ENCODE measurements around the gene LRRC18. TPM values are rescaled to one million over a fixed set of nuclear protein-coding genes. Genes with fewer than 3 reads are reported as not detected.

The LRRC18 gene
- total RNA-seq, 1 experiment from 2014 or later: not detected

GRCh38 chr10:48946332-48946731 lies 6.7 kb upstream of the LRRC18 start:
- peaks cover 2% of the 10 kb centered on the region for H3K27me3 Mint-ChIP-seq (ENCODE audit: low read depth)
- H3K4me1 Mint-ChIP-seq: peaks cover 0 to 4% of the 10 kb centered on the region in 2 experiments; a peak in 2 of 4 replicates
- Histone ChIP-seq H3K18ac (ENCODE audit: insufficient read length, low read depth, low read length) (no peak overlapping the region), H2BK12ac (ENCODE audit: insufficient read length, low read depth, low read length) (no peak overlapping the region), H3K79me2 (ENCODE audit: insufficient read depth, low read length) (no peaks in the 10 kb centered on the region), H2AFZ (ENCODE audit: low read length) (no peak overlapping the region), H3K23ac (ENCODE audit: insufficient read length, low read depth, low read length) (no peak overlapping the region), H3K14ac (ENCODE audit: insufficient read depth, low read length) (no peak overlapping the region), H3K4me1 (ENCODE audit: insufficient read depth, low read length) (no peaks in the 10 kb centered on the region), H3K9me3 (ENCODE audit: control insufficient read depth, low read depth, low read length) (no peaks in the 10 kb centered on the region), H4K91ac (ENCODE audit: insufficient read length, low read depth, low read length) (no peak overlapping the region), H4K8ac (replicated peaks; ENCODE audit: insufficient read length, low read depth, low read length) (no peak overlapping the region), H2BK20ac (ENCODE audit: low read depth, low read length, poor library complexity, severe bottlenecking) (no peak overlapping the region), H3T11ph (ENCODE audit: low read length) (no peak overlapping the region), H3K79me1 (ENCODE audit: insufficient read depth, low read depth, low read length, poor library complexity, severe bottlenecking) (no peaks in the 10 kb centered on the region), H3K56ac (ENCODE audit: insufficient read length, low read depth, low read length) (no peak overlapping the region), H3K27ac (ENCODE audit: insufficient read length, low read depth, low read length) (no peak overlapping the region), H3K9ac (ENCODE audit: extremely low read depth, insufficient read length, low read length) (no peak overlapping the region), H2BK5ac (ENCODE audit: insufficient read length, low read length) (no peak overlapping the region), H2BK120ac (ENCODE audit: low read depth, low read length, poor library complexity, severe bottlenecking) (no peak overlapping the region), H4K5ac (ENCODE audit: insufficient read length, low read depth, low read length) (no peak overlapping the region), H3K4ac (ENCODE audit: low read depth, low read length) (no peak overlapping the region), H2BK15ac (ENCODE audit: low read depth, low read length) (no peak overlapping the region), H2AK5ac (ENCODE audit: insufficient read length, low read length) (no peak overlapping the region), H3K4me2 (ENCODE audit: insufficient read depth, insufficient read length, low read length) (no peak overlapping the region), H4K20me1 (ENCODE audit: control insufficient read depth, insufficient read depth, insufficient read length) (peaks cover 3% of the 10 kb centered on the region), H3K23me2 (ENCODE audit: insufficient read length, low read depth, low read length, poor library complexity, severe bottlenecking) (peaks cover 3% of the 10 kb centered on the region), H3K27me3 (ENCODE audit: insufficient read depth, low read length) (no peaks in the 10 kb centered on the region)
- no peak overlapping the region for H3K4me3 Mint-ChIP-seq
- no peaks in the 10 kb centered on the region for H3K9me3 Mint-ChIP-seq
- TF ChIP-seq CTCF (conservative IDR thresholded peaks at IDR 0.05): no peak
- no peak for DNase-seq
- H3K27ac Mint-ChIP-seq: no peak overlapping the region
- WGBS (ENCODE audit: extremely low coverage, insufficient read length, low lambda C conversion rate): no CpG with 5 or more reads among the region's 5 CpGs
- no peaks in the 10 kb centered on the region for H3K36me3 Mint-ChIP-seq (ENCODE audit: insufficient read depth in 1 of 3, low read depth in 3 of 3)

Data from H9 (cell line).